Measurements from ENCODE around the gene GPR176.

DNA sequence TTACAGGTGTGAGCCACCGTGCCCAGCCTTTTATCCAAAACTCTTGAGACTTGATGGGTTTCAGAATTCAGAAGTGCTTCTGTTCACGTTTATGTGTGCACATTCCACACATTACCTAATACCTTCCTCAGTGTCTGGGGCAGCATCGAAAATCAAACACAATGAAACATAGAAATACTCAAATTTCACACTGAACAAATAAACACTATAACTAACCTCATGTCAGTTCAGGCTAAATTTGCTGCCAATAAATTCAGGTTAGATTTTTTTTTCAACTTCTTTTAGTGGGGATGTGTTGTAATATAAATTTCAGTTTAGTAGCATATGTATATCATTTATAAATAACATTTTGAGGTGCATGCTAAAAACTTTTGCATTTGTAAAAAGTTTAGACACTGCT is 16.6 kb upstream of the GPR176 start:
- TF ChIP-seq CTCF (IDR thresholded peaks at IDR 0.05): no peak
- no peak for TF ChIP-seq POLR2A (IDR thresholded peaks at IDR 0.05)

All from thyroid gland (tissue), 4 donors.